GM12865 (cell line): ENCODE measurements around the gene FARP1.

ENCODE experiments used
- DNase-seq: peaks from one replicate; pipeline ENCODE4 v3.0.0; 2010; ENCODE audit warnings: low read depth
- H3K4me3 ChIP-seq: 2 replicates; pipeline ENCODE4 v1.5.1; 2011; ENCODE audit warnings: mild to moderate bottlenecking, low read depth, low read length, control low read depth
- CTCF ChIP-seq: IDR thresholded peaks from 2 replicates; pipeline ENCODE4 v1.5.1; 2011; ENCODE audit warnings: low read length, control low read depth, low read depth, inconsistent platforms; ENCODE audit not compliant: insufficient read depth; ENCODE audit errors: missing control alignments

The FARP1 gene

GRCh38 chr13:98483601-98484288, 340.9 kb downstream of the FARP1 start:
- no peak for DNase-seq
- TF ChIP-seq CTCF = no peak
- no peak overlapping the region for H3K4me3 ChIP-seq

GRCh38 chr13:98484289-98485219, 341.7 kb downstream of the FARP1 start:
- DNase-seq = peak; percentile 84
- no peak overlapping the region for H3K4me3 ChIP-seq
- no peak for TF ChIP-seq CTCF

- no peak for DNase-seq
- TF ChIP-seq CTCF = no peak
- H3K4me3 ChIP-seq = no peak overlapping the region
Measured at GRCh38 chr13:98485561-98485960, 342.7 kb downstream of the FARP1 start.

- DNase-seq = no peak
- no peak for TF ChIP-seq CTCF
Measured at GRCh38 chr13:98486412-98486811, 343.5 kb downstream of the FARP1 start.

GRCh38 chr13:98487016-98487415, 344.1 kb downstream of the FARP1 start:
- TF ChIP-seq CTCF = no peak
- DNase-seq = no peak
- no peak overlapping the region for H3K4me3 ChIP-seq

More at GRCh38 chr13:98486412-98486811, 343.5 kb downstream of the FARP1 start:
- H3K4me3 ChIP-seq = no peak overlapping the region

GRCh38 chr13:98487522-98487921, 344.6 kb downstream of the FARP1 start:
- H3K4me3 ChIP-seq = no peak overlapping the region
- TF ChIP-seq CTCF = no peak
- no peak for DNase-seq
